Tibial nerve (tissue), 4 donors: Measurements from ENCODE around the gene ANKRD34C.
"Not testable (repeated sequence)": the region's sequence is repeated elsewhere in the genome, so short reads cannot be mapped to it uniquely, and the experiment has no call there.

Experiments used
- EP300 ChIP-seq, 2 donors: sonication (generic); formaldehyde crosslinking; IDR thresholded peaks; one replicate each; pipeline ENCODE4 v1.6.1; 2017; ENCODE audit warnings: antibody characterized with exemption in 2 of 2, mild to moderate bottlenecking in 1 of 2
- POLR2A ChIP-seq, 2 donors: fragments of 450-650 bp; IDR thresholded peaks; one replicate each; pipeline ENCODE4 v1.6.1; 2017; ENCODE audit warnings: antibody characterized with exemption in 2 of 2, mild to moderate bottlenecking in 2 of 2, moderate library complexity in 2 of 2
- TF ChIP-seq, protein P1 (sequence below), 5 experiments: fragments of 200-600 bp in 3 of 5; fragments of 450-650 bp in 2 of 5; sonication (generic) in 3 of 5; IDR thresholded peaks; one replicate each; pipeline ENCODE4 v1.5.1; 2016 to 2019; ENCODE audit warnings: antibody characterized with exemption in 5 of 5, mild to moderate bottlenecking in 3 of 5, moderate library complexity in 2 of 5

DNA sequence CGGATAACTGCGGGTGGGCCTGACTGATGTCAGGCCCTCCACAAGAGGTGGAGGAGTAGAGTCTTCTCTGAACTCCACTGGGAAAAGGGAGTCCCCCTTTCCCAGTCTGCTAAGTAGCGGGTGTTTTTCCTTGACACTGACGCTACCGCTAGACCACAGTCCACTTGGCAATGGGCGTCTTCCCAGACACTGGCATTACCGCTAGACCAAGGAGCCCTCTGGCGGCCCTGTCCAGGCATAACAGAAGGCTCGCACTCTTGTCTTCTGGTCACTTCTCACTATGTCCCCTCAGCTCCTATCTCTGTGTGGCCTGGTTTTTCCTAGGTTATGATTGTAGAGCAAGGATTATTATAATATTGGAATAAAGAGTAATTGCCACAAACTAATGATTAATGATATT lies 37.5 kb downstream of the ANKRD34C start:
- not testable (repeated sequence) for TF ChIP-seq EP300, POLR2A (IDR thresholded peaks at IDR 0.05)
- TF ChIP-seq, protein P1, sequence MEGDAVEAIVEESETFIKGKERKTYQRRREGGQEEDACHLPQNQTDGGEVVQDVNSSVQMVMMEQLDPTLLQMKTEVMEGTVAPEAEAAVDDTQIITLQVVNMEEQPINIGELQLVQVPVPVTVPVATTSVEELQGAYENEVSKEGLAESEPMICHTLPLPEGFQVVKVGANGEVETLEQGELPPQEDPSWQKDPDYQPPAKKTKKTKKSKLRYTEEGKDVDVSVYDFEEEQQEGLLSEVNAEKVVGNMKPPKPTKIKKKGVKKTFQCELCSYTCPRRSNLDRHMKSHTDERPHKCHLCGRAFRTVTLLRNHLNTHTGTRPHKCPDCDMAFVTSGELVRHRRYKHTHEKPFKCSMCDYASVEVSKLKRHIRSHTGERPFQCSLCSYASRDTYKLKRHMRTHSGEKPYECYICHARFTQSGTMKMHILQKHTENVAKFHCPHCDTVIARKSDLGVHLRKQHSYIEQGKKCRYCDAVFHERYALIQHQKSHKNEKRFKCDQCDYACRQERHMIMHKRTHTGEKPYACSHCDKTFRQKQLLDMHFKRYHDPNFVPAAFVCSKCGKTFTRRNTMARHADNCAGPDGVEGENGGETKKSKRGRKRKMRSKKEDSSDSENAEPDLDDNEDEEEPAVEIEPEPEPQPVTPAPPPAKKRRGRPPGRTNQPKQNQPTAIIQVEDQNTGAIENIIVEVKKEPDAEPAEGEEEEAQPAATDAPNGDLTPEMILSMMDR (IDR thresholded peaks at IDR 0.05): not testable (repeated sequence)
